ENCODE results near the gene OLA1. TPM values are rescaled to one million over a fixed set of nuclear protein-coding genes. Genes with fewer than 3 reads are reported as not detected.

OLA1 gene
- total RNA-seq, 4 donors from 2014 or later: 47.1 to 62.7 (median 55.6) TPM

- no peak for TF ChIP-seq CTCF (IDR thresholded peaks at IDR 0.05; ENCODE audit: low read depth)
Measured at GRCh38 chr2:174122185-174122584, 126.1 kb downstream of the OLA1 start.

- no peak for TF ChIP-seq CTCF (IDR thresholded peaks at IDR 0.05; ENCODE audit: low read depth)
Measured at GRCh38 chr2:174121612-174122011, 126.7 kb downstream of the OLA1 start.

- no peak for TF ChIP-seq CTCF (IDR thresholded peaks at IDR 0.05; ENCODE audit: low read depth)
Measured at GRCh38 chr2:174121175-174121574, 127.2 kb downstream of the OLA1 start.

- no peak for TF ChIP-seq CTCF (IDR thresholded peaks at IDR 0.05; ENCODE audit: low read depth)
Measured at GRCh38 chr2:174120346-174120745, 128.0 kb downstream of the OLA1 start.

GRCh38 chr2:174117951-174118930 is 130.1 kb downstream of the OLA1 start:
- TF ChIP-seq CTCF (IDR thresholded peaks at IDR 0.05; ENCODE audit: low read depth): no peak

DNA sequence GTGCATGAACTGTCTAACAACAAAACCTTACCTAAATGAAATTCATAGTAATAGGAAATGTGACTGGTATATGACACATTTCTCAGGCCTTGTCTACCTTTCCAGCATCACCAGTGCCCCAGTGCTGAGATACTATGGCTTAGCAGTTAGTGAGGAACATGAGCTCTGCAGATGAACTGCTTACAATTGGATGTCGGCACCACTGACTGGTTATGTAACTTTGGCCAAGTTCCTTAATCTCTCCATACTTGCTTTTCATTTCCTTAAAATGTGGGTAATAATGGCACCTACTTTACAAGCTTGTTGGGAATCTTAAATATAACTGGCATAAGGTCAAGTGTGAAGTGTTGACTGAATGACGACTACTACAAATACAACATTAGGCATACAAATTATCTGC is 136.3 kb downstream of the OLA1 start:
- TF ChIP-seq CTCF (IDR thresholded peaks at IDR 0.05; ENCODE audit: low read depth): no peak

DNA sequence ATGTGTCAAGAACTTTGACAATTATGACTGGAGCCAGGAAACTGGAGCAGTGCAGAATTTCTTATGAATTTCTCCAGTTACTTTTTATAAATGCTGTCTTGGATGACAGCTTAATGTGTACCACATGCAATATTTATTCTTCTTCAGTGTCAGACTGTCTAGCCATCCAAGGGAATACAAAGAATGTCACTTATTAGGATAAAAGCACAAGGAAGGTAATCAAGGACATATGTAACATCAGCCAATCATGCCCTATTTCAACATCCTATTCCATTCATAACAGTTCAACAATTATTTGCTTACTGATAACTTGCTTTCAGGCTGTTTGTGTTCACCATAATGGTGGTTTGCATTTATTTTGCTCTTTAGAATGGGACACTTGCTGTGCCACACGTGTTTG is 139.8 kb downstream of the OLA1 start:
- TF ChIP-seq CTCF (IDR thresholded peaks at IDR 0.05; ENCODE audit: low read depth): no peak

Measured in subcutaneous adipose tissue (tissue), 4 donors.